NCI-H1105 (cell line): Measurements from ENCODE around the gene CUEDC1.
"Not testable (repeated sequence)": the region's sequence is repeated elsewhere in the genome, so short reads cannot be mapped to it uniquely, and the experiment has no call there.

Experiments
- DNase-seq: peaks from one replicate; lab custom pipeline; 2025; lab: John Stamatoyannopoulos, UW

The CUEDC1 gene

DNA sequence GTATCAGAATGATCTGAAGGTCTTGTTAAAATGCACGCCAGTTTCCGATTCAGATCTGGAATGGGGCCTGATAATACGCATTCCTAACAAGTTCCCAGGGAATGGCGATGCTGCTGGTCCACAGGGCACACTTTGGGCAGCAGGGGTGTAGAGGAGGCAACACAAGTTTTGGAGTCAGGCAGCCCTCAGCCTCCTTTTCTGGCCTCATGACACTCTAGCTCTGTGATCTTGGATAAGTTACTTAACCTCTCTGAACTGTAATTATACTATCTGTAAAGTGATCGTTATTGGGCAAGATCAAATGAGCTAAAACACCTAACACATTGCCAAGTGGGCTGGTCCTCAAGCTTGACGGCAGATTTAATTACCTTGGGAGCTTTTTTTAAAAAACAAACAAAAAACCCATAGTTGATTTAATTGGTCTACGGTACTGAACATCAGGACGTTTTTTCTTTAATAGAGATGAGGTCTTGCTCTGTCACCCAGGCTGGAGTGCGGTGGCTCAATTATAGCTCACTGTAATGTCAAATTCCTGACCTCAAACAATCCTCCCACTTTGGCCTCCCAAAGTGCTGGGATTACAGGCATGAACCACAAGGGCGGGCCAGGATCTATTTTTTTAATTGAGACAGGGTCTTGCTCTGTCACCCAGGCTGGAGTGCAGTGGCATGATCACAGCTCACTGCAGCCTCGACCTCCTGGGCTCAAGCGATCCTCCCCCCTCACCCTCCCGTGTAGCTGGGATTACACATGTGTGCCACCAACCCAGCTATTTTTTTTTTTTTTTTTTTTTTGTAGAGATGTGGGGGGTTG, 95.4 kb downstream of the CUEDC1 start:
- DNase-seq = no peak

DNA sequence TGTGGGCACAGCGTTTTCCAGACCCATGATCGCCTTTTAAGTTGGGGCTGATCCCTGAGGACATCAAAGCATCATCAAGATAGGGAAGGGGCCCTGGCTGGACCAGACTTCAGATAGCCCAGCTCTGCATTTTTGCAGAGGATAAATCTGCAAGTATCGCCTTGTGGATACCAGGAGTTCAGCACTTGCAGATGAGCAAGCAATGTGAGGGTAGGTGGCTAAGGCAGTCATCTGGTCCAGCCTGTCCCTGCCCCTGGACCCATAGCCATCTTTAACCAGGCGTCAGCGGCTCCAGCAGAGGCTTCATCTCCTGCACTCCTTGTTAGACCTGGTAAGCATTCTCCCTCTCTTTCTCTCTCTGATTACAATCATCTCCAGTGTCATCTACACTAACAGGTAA, 96.4 kb downstream of the CUEDC1 start:
- DNase-seq = no peak

DNA sequence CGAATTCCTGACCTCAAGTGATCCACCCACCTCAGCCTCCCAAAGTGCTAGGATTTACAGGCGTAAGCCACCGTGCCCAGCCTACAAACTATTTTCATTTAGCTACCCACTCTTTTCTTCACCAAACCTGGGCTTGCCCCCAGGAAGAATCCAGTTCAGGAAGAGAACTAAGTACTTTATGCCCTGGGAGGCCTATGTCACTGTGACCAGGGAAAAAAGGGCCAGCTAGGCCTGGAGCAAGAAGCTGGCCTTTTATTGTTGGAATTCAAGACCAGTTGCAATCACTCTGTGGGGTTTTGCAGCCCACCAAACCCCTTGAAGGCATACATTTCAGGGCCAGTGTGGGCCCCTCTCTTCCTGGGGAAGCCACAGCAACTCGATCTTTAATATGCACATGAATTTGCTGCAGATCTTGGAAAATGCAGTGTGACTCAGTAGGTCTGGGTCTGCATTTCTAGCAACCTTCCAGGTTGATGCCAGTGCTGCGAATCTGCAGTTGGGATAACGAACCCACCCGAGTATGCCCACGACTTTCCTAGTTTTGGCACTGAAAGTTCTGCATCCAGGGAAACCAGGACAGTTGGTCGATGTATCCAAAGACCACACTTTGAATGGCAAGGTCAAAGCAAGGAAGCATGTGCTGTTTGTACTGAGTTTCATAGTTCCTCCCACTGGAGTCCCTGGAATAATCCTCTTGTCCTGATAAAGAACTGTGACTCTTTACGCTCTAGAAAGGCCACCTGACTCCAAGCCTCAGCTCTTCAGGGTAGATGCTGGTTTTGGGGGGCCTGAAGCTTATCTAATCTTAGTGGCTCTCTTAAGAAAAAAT, 98.2 kb downstream of the CUEDC1 start:
- DNase-seq = no peak

DNA sequence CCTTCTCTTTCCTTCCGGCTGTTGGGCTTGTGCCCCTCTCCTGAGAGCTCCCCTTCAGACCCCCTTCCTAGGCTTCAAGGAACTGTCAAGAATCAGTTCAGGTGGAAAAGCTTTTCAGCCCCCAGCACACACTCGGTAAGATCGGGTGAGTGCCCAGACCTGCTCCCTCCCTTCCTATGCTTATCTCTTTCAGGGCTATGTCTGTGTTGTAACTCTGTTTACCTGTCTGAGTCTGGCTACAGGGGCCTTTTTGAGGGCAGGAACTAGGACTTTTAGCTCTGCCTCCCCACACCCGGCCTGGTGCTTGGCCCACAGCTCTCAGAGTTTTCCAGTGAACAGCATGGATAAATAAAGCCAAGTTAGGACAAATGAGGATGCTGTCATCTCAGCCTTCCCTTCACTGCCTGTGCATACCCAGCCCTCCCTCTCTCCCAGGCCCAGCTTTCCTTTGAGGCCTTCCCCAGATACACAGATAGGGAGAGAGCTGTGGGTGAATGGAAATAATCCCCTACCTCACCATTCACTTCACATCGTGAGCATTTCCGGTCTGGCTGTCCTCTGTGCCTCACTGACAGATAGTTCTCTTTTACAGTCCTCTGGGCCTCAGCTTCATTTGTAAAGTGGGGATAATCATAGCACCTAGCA, 99.7 kb downstream of the CUEDC1 start:
- DNase-seq = no peak

DNA sequence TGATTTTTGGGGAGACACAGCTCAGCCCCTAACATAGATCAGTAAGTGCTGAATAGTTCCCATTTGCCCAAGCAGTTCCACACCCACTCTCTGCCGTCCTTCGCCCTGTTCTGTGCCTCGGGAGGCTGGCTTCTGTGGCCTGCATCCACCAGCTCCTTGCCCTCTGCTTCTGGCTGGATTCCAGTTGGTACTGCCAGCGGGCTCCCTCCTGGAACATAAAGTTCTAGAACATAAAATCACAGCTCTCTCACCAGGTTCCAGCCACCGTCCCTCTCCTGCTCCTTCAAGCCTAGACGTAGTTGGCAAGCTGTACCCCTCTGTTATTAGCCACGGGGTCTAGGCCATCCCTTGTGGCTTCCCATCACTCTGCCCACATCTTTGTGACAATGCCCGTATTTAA, 101.5 kb downstream of the CUEDC1 start:
- no peak for DNase-seq

DNA sequence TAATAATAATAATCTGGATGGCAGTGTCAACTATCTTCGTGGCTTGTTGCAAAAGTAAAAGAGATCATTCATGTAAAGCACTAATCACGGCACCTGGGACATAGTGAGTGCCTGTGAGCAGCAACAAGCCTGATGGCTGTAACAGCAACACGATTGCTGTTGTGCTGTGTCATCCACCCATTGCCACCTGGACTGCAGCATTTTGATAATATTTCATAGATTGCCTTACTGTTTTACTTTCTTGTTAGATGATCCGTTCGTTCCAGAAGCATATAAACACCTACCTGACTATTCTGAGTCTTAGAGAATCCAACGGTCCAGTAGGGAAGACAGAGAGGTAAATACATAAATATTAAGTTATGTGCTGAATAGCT, 102.3 kb downstream of the CUEDC1 start:
- no peak for DNase-seq

DNA sequence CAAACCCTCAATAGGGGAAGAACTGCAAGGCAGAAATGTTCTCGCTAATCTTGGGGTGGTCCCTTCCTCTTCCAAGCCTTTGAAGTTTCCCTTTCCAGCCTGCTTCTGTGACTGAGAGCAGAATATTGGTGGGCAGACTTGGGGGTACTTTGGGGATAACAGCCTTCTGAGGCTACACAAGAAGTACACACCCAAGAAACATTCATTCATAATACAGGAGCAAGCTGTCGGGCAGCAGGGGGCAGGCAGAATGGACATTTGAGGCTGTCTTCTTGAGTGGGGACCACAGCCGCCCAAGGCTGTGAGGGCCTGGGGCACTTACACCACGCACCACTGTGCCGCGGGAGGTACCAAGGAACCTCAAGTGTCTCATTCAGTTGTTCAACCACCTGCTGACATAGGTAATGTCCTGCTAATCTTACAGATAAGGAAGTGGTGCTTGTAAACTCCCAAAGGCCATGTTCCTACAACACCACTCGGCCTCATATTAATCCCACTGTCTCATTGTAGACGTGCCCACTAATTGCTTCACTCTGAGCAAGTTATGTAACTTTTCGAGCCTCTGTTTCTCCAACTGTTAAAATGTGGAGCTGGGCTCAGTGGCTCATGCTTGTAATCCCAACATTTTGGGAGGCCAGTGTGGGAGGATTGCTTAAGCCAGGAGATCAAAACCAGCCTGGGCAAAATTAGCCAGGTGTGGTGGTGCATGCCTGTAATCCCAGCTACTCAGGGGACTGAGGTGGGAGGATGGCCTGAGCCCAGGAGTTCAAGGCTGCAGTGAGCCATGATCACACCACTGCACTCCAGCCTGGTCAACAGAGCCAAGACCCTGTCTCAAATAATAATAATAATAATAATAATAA, 102.9 kb downstream of the CUEDC1 start:
- no peak for DNase-seq

DNA sequence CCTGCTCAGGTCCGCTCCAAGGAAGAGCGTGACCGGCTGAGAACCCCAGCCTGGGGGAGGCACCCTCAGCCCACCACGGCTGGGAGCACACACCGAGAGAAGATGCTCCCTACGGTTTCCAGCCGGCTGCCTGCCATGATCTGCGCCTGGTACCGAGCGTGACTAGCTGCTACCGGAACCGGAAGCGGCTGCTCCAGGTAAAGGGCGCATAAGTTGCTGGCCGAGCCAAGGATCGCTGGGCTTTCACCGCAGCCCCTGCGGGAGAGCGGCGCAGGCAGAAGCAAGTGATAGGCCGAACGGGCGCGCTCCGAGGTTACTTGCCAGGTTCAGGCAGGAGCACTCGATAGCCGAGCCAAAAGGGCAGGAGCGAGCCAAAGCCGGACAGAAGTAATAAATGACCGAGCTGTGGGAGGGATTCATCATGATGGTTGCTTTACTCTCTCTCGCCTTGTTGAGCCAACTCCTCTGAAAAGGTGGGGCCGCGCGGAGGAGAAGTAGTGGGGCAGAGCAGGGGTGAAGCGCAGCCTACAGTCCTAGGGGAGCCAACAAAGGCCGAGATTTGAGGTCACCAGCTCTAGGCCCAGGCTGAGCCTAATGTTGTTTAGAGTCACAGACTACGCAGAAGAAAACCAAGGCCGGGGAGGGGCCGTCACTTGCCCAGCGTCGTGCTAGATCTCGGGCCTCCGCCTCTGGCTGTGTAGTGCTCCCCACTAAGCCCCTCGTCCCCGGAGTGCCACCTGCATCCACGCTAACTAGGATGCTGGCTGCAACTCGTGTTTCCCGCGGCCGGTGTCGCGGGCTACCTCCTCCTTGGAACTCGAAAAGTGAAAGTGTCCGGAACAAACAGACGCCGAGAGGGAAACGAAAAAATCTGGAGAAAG, 105.1 kb downstream of the CUEDC1 start, which contains the start of gene MRPS23:
TSS of gene MRPS23 (minus strand) at position 171 of the 881 bp plus-strand sequence. CDS start at position 137, 34 bp downstream.
- DNase-seq = peak; percentile 97

DNA sequence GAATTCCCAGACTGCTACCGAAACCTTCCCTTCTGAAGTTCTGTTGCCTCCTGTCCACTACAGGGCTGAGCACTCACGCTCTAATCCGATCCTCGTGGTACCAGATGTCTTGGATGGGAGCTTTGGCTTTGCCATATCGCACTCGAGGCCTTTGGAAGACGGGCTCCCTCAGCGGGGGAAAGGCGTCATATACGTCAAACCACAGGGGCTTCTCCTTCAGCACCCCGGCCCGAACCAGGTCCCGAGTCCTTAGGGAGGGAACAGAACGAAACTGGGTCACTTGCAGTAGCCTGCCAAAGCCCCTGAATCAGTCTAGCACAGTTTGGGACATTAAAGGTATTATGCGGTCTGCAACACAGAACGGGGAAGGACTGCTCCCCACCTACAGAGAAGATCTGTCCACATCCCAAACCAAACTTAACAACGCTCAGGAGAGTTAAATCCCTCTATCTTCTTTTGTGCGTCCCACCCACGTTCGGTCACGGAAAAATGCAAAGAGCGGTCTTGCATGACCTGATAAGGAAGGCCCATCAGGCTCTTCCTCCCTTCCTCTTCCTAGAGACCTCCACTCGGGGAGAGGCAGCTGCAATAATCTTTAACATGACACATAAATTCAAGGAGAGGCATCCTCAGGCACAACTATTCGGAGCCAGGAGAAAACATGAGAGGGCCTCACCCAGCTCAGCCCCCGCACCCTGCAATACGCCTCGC, 105.9 kb downstream of the CUEDC1 start:
- DNase-seq = no peak

DNA sequence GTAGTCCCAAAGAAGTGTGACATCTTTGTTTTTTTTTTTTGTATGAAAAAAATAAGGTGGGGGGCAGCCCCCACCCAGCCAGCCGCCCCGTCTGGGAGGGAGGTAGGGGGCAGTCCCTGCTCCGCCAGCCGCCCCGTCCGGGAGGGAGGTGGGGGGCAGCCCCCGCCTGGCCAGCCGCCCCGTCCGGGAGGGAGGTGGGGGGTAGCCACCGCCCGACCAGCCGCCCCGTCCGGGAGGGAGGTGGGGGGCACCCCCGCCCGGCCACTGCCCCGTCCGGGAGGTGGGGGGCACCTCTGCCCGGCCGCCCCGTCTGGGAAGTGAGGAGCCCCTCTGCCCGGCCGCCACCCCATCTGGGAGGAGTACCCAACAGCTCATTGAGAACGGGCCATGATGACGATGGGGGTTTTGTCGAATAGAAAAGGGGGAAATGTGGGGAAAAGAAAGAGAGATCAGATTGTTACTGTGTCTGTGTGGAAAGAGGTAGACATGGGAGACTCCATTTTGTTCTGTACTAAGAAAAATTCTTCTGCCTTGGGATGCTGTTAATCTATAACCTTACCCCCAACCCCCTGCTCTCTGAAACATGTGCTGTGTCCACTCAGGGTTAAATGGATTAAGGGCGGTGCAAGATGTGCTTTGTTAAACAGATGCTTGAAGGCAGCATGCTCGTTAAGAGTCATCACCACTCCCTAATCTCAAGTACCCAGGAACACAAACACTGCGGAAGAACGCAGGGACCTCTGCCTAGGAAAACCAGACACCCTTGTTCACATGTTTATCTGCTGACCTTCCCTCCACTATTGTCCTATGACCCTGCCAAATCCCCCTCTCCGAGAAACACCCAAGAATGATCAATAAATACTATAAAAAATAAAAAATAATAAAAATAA, 108.9 kb downstream of the CUEDC1 start:
- DNase-seq = not testable (repeated sequence)

DNA sequence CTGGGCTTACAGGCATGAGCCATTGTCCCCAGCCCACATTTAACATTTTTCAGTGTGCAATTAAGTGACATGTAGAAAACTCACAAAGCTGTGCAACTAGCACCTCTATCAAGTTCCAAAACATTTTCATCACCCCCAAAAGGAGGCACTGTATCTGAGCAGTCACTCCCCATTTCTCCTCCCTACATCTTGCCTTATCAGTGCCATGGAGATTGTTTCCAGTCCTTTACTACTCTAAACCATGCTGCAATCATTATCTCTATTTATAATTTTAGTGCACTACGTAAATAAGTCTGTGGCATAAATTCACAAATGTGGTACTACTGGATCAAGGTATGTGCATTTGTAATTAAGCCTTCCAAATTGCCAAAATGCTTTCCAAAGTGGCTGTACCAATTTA, 112.9 kb downstream of the CUEDC1 start:
- no peak for DNase-seq

DNA sequence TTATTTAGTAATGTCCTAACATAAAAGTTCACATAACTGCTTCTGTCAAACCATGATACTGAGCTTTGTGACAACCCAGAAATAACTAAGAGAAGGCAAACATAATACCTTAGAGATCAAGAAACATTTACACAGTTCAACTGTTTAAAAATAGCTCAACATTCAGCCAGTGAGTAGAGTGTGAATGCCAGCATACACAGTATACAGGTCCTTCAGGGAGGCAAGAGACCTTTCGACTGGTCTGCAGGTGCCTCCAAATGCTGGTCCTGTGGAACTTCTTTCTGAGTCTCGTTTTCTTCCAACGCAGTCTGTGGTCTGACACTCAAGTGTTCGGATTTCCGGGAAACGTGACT, 115.7 kb downstream of the CUEDC1 start:
- no peak for DNase-seq

DNA sequence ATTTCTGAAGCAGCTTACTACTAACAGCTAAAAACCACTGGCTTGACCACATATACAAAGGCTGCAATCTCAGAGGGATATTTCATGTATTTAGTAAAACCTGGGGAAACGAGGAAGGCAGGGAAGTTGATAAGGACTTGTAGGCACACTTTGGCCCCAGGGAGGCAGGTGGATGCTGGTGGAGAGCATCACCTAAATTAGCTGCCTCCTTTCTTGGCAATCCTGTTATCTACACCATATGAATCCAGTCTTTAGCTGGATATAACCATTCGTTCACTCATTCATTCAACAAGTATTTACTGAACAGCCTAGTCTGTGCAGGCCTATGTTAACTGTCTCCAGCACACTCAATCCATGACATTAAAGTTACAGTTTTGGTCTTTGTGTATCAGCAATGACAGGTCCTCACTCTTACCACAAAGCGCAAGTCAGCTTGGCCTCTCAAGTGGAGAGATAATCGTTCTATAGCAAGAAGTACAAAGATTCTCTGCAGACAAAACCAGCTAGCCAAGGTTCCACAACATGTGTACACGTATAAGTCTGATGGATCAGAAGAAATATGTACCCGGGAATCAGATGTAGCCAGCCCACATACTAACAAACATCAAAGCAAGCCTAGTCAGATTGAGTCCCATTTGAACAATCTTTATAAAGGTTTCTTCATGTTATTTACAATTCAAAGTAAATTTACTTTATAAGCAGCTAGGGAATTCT, 116.2 kb downstream of the CUEDC1 start:
- DNase-seq = no peak

DNA sequence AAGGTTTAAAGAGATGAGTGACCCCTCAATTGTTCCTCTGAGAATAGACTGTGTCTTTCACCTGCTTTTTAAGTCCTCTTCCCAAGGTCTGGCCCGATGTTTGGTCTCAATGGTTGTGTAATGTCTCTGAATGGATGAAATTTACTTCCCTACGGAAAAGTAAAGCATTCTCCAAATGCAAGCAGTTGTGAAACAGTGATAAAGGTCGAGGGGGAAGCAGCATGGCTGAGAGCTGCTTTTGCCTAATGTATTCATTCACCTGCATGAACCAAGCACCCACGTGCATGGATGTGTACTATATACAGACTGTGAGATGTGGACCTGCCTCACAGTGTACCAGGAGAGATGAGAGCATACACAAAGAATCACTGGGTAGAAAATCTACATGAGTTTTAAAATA, 116.8 kb downstream of the CUEDC1 start:
- DNase-seq = no peak

DNA sequence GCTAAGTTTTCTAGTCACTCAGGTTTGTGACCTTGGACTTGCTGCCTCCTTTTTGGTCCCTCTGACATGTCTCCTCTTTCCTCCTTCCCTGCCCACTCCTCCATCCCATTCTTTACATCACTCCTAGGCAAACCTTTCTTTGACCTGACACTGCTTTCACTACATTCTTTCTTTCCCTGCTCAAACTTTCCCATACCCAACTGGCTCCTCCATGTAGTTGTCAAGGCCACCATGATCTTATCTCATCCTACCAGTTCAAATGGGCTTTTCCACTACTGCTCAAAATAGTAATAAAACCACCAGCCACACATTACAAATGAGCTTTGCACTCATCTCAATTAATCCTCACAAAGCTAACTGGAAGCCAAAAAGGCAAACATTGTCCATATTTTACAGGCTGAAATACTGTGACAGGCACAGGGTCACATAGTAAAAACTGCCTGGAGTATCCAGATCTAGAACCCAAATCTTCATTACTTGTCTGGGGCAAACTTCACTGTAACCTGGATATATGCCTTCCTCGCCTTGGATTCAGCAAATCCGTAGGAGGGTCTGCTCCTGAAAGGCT, 119.8 kb downstream of the CUEDC1 start:
- no peak for DNase-seq

DNA sequence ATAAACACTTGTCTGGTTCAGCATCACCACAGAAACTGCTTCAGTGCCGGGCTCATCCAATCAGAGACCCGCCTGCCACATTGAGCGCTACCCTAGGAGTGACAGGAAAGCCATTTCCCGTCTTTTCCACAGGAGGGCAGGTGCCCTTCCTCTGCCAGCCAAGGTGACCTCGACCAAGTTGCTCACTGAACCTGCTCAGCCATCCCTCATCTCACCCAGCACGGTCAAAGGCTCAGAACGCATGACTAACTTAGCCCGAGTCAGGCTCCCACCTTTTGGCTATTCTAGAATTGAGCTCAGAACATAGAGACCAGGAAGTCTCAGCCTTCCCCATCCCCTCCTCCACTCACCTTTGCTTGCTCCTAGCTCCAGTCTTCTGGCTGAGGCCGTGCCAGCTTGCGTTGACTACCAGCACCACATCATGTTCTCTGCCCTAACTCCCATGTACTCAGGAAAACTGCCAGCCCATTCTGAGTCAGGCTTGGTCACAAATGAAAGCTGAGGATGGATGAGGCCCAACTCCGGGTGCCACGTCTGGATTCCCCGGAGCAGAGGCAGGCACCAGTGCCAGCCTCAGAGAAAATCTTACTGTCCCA, 121.0 kb downstream of the CUEDC1 start:
- peak; percentile 2 for DNase-seq

DNA sequence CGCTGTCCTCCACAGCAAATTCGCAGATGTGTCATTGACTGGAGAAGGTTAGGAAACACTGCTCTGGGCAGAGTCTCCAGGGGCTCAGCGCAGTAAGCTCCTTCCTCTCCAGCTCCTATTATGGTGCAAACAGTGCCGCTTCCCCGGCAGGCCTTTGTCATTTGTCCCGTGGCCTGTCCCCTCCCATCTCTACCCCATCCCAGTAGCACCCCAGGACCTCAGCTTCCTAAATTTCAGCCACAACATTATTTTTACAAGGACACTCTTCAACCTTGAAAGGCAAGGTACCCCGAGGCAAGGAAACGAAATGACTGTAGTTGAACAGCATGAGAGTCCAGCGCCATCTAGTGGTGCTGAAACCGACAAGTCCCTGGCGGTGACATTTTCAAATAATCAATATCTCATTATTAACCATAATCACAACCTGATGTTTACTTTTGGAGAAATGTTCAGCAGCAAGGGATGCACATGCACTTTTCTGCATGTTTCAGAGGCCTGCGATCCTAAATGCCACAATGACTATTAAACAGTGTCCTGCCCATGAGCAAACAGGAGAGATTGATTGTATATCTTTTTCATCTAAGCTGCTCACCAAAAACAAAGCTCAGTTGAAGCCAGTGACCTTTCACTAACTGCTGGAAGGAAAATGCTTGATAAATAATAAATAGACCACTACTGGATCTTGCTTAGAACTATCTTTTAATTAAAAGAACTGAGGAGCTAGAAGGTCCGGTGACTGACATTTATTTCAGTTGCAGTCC, 121.9 kb downstream of the CUEDC1 start:
- peak; percentile 67 for DNase-seq
